IPS DF 4.7 (cell line): ENCODE results near the gene EFNB2.

Experiments used
- DNase-seq: peaks from one replicate; pipeline ENCODE4 v3.0.0-alpha.2; 2013; ENCODE audit warnings: low spot score; ENCODE audit errors: extremely low read depth

Gene EFNB2

DNA sequence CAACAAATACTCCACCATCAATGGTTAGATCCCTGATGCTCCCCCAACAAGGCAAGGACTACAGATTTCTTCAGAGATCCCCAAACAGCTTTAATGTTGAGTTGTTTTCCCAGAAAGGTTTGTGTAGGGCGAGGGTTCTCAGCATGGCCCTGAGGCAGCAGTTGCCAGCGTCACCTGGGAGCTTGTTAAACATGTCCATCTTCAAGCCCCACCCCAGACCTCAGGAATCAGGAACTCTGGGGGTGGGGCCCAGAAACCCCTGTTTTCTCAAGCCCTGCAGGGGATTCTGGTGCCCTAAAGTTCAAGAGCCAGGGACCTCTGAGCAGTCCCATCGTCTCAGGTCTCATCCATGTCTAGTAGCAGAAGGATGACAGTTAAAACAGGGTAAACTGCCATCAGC is 9.6 kb downstream of the EFNB2 start:
- DNase-seq, result no peak

DNA sequence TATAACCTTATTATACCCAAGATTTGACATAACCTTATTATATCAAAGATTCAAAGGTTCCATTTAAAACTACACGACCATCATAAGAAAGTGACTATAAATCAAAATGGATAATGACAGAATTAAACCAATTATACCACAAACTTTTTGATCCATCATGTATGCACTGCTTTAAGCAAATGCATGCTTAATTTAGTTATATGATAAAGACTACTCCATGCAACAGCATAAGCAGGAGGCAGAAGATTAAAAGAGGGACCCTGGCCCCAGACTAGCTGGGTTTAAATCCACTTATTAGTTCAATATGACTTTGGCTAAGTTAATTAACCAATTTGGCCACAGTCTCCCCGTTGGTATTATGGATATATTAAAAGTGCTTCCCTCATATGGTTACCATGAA is 11.4 kb downstream of the EFNB2 start:
- no peak for DNase-seq

DNA sequence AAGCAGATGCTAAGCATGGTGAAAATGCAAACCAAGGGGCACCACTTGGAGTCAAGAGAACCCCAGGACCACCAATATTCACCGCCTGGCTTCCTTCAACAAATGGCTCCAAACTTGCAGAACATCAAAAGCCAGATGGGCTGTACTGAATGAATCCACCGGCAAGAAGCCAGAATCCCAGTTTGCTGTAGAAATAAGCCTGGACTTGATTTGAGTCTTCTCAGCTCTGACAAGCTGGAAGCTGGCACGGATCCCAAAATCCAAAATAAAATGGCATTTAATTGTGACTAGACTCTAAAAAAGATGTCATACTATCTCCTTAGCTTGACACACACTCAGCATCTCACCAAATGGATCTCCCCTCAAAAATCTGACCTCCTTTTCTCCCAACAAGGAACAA is 11.9 kb downstream of the EFNB2 start:
- no peak for DNase-seq

DNA sequence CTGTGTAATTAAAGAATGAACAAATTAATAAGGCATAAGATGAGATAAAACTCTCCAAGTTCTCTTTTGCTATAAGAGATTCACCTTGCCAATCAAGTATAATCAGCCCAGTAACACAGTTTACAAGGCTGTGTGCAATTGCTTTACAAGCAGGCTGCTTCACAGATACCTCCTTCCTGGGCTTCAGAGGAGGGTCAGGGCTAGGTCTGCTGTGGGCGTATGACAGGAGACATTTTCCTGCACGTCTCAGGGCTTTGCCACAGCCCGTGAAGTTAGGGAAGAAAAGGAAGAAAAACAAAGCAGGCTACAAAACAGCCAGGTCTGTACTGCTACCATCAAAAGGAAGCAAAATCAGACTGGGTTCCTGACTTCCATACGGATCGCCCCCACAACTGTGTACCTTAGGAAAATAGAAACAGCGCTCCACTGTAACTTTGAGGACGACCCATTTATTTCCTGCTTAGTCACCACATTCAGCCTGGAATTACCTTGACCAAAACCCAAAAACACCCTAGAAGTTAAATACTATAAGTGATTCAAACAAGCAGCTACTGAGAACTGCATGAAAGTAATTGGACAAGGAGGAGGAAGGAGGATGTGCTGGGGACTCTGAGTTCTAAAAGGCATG is 12.4 kb downstream of the EFNB2 start:
- DNase-seq, result no peak

DNA sequence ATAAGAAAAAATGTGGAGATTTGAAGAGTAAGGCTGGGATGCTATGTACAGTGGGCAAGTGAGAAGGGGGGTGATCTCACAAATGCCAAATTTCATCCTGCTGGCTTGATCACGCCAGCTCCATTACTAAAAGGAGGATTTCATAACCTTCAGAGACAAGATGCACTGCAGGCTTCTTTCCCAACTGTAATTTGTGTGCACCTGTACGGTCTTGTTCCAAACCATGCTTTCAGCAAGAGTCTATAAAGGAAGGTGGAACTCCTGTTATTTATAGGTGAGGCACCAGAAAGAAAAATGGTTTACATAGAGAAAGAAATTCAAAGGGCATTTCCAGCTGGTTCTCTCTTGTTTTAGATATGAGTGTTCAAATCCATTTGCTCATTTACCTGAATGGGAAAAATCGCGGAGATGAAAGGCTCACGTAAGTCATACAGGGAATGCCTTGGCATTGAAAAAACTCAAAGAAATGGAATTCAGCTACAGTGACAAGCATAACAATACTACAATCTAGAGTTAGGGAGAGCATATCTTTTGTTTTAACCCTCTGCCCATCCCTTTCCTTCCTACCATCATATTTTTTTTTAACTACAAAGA is 13.3 kb downstream of the EFNB2 start:
- no peak for DNase-seq

DNA sequence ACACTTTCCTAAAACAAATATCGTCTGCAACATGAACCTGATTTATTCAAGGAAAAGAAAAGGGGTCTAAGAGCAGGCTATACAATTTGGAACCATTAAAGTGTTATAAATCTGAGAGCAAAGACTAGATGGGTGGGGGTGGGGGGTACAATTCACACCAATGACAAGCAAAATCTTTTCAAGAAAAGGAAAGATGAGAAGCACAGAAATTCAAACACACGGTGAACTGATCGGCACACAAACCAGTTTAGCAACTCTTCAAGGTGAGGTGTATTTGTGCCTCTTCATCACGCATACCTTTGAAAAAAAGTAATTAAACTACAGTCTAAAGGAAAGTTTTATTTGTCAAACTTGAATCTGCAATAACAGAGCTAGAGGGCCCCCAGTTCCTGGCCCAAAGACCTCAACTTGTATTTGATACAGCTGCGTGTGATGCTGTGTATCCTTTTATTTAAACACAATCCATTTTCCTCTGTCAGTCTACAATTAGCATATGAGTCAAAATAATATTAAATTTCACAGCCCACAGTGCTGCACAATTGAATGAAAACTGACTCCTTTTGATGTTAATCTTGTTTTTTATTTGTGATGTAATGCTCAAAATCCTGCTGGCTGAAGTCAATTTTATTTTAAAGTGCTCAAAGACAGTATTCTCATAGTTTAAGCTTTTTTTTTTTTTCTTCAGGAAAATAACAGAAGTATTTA is 14.2 kb downstream of the EFNB2 start:
- DNase-seq, result no peak

DNA sequence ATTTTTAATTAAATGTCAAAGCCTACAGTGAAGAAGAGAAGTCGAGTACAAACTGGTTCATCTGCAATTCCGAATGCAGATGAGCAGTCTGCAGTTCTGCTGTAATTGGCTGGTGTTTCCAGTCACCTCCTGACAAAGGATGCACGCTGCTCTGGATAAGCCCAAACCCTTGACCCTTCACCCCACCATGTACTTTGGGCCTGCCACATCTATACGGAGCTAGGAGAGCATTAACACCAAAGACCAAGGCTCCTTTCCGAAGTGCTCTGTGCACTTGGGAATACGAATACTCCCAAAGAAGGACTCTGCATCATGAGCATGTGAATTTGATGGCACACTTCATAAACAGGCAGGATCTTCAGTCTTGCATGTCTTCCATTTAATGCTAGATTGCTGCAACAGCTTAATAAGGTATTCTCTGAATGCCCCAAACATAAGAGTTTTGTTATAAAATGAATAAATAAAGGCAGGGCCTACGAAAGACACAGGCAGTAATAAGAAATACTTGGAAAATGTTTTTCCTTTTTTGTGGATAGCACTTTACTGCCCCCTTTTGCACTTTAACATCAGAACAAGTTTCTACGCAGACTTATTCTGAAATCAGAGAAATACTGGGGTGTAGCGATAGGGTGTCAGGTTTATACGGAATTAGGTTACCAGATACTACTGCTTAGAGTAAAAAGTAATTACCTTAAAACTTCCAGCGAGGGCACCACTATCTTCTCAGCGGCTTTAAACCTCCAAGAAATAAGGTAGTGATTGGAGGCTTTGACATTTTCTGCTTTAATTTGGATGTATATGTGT is 15.0 kb downstream of the EFNB2 start:
- no peak for DNase-seq

DNA sequence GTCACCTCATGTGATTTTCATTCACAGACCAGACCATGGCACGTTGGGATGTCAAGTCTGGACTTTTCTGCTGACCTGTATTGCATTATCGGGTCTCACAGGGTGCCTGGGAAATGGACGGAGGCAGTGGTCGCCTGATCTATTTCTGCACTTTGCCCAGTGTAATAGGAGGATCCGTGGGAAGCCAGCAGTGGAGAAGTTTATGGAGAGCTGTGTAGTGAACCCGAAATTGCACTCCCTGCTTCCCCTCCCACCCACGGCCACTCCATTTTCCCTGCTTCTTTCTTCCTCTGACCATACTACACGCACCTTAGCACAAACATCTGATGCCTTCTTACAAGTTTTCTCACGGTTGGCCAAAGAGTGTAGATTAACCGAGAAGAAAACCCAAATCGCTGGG is 16.9 kb downstream of the EFNB2 start:
- DNase-seq, result no peak

DNA sequence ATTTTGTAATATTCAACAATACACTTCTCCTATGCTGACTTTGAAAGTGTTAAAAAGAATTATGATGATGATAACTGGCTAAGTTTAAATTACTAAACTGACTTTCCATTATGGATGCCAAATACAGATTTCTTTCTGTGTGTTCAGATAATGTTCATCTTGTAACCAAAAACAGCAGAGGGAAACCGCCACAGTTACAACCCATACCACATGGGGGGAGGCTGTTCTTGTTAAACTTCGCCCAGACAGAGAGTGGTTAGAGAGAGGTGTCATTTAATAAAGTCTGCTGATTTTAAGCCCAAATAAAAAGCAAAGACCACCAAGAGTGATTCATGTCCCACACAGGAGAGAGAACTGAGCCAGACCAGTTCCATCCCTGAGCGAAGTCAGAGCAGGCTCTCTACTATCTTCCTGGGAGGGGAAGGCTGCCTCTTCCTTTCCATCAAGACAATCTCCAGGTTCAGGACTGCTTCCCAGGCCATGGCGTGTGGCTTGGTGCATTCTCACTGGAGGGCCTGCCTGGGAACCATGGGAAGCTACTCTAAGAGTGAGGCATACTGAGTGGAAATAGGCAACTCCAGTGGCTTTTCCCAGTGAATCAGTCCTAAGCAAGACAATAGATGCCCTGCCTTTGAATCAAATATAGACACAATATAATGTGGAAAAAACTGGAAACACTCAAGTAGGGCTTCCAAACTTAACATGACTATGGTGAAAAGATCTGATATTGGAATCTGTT is 18.2 kb downstream of the EFNB2 start:
- DNase-seq, result no peak

DNA sequence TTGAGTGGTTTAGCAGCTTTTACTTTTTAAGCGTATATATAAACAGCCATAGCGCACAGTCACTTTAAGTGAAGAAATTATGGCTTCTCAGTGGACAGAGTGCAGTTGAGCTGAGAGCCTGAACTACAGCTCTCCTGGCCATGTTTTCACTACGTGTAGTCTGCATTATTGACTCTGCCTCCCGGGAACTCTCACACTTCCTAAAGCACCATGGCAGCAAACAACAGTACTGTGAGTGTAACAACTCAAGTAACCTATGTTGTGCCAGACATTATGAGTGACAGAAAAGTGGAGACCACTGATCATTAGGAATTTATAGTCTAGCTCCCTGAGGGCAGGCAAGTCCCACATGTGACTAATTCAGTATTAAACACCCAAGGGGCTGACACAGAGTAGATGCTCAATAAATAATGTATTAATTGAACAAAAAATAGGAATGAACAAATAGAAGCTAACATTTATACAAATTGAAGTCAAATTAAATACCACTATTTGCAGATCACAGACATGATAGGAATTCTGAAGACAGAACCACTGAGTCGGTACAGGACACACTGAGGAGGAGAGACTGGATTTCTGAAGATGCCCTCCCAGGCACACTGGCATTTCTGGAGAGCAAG is 19.7 kb downstream of the EFNB2 start:
- no peak for DNase-seq

DNA sequence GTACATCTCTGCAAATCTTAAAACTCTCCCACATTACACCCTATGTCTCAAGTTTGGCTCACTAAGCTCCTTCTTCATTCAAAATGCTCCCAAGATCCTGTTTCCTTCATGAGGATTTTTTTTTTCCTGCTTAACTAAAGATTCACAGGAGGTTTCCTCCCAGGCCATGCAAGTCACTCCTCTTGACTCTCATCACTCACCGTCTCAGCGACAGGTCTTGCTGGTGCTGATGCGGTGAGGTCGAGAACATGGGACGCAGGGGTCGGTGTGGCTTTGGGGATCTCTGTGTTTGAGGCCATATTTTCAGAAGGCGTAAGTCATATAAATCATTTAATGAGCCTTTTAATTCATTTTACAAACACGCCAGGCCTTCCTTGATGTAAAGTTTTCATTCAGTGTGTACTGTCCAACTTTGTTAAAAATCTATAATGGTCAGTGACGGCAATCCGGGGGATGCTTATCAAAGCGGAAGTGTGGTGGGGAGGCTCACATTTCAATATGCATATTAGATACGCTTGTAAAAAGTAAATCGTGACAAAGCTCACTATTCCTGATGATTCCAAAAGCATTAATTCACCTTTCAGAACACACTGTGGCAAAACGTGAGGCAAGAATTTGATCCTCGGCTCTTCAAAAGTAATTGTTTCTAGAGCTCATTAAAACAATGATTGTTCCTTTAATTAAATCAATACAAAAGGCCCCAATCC is 20.4 kb downstream of the EFNB2 start:
- no peak for DNase-seq

DNA sequence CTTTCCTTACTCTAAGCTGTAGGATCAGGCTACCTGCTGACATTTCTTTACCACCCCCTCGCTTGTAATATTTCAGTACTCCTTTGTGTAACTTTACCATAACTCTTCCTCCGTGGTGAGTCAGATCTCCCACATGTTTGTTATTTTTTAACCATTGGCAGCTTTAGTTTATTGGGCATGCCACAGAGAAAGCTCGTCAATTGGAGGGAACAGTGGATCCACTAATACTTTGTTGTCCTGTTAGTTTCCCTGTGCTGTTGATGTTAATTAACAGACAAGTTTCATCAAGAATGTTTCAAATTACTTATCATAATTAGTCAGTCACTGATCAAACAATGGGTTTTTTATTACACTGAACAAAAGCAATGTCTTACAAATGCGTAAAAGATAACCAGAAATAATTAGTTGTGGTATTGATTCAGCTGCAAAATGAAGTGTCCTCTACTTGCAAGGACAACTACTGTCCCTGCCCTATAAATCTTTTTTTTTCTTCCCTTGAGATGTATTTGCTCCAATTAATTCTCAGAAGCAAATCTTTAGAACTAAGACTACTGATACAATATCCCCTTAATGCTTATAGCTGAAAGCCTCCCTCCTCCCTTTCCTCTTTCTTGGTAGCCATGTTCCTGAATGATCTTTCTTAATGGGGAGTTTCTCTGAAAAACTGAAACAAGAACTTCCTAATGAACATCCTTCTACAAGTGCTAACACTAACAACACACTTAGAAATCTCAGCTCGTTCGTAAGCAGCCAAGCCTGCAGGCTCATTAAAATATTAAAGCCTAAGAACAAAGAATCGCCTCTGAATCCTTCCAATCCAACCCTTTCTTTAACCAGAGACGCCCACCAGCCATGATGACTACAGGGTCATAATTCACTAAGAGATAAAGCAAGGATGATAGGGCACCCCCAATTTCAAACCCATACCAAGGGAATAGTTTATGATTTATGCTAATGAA is 22.2 kb downstream of the EFNB2 start:
- no peak for DNase-seq

DNA sequence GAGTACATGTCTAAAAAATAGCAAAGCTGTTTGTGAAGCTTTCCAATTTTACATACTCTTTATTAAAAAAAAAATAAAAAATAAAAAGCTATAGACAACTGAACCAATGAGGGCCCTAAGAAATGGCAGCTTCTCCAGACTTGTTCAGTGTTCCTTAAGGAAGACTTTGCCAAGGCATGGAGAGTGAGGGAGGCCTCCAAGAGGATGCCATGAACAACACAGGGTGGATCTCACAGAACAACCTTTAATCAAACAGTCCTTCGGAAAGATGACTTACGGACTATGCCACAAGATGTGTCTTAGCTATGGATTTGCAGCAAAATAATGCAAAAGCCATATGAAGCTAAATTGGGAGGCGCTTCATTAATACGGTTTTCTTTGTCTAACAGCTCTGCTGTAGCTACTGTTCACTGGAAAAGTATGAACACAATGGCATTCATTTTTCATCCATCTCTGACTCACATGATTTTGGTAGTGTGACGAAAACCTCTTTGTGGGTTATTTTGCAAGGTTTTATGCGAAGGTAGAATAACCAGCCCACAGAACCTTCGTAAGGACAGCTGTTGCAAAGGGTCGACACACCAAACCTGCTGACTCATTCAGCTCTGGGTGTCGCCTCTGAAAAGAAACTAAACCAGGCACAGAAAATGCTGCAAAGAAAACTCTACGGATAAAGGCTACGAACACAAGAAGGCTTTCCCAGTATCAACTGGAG is 27.7 kb downstream of the EFNB2 start:
- no peak for DNase-seq

DNA sequence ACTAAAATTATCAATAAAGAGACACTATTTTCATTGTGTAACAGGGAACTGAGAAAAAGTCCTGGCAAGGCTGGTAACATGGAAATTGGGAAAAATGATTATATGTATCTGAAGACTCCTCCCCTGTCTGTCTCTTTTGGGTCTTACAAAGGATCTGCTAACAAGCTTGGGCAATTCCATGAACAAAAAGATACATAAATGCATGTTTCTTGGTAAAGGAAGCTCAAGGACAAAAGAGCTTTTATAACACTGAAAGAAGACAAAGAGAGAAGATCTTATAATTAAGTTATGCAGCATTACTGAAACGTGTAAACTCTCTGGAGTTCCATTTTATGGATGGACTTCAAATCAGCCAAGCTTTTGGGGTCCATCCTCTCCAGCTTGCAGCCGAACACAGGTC is 29.2 kb downstream of the EFNB2 start:
- DNase-seq, result no peak

DNA sequence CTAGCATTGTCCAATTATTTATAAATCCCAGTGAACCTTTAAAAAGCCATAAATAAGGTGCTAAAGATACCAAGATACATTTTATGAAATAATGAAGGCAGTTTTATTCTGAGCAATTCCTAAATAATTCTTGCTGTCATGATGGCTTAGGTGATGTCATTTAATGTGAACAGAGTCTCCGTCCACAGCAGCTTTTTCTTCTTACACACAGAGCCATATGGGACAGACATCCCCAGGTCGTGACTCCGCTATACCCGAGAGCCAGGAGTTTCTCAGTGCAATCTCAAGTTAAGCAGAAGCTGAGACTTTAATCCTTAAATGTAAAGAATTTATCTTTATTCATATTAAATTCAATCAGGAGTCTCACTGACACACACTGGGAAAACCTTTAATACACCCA is 29.7 kb downstream of the EFNB2 start:
- no peak for DNase-seq

DNA sequence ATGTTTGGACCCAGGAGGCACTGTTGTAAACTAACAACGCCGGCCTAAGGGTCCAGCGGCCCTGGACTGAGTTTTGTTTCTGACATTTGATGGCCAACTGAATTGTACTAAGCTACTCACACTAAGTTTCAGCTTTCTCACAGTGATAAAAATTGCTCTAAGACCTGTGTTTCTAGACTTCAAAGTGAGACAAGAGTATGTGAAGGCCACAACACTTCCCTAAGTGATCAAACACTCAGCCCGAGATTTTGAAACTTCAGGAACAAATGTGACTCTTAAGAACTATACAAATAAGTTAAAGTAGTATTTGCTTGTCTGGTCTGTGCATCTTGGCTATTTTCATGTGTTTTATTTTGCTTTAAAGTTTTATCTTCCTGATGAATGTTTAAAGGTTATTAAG is 30.2 kb downstream of the EFNB2 start:
- no peak for DNase-seq

DNA sequence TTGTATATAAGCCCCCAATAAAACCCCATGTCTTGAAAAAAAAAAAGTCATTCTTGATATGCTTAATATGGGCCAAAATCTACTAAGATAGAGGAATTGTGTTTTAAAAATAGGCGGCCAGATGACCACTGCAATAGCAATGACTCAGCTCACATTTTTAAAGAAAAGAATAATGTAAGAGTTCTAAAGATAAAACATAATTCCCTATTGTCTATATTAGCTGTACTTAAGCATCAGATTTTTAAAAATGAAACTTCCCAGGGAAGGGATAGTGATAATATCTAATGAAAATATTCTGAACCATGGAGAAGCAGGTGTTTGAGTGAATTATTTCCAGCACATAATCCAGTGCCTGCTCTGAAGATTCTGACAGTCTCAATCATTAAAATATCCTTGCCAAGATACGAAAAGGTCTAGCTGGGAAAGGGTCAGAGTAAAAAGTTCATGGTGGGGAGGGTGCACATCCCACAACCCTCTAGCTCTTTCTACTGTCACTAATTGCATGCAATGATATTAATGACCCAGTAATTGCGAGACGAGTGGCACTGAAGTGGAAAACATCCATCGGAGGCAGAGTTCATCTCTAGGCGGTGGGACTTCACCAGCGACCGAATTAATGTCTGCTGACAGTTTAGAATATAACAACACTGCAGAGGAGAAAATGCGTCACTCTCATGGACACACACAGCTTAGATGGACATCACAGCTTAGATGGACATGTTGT is 31.6 kb downstream of the EFNB2 start:
- no peak for DNase-seq

DNA sequence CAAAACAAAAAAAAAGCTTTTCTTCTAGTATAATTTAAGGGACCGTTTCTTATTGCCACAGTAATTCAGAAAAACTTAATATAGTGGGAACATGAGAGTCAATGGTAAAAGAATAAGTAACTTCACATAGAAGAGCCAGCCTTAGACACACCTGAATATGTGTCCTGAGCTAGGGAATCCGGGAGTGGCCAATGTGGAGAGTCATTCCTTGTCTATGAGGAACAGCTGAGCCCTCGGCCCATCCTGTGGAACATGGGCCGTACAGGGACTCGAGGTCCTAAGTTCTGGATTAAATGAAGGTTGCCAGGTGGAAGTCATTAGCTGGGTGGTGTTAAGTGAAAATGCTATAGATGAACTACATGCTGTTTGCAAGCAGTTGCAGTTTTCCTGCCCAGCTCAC is 32.2 kb downstream of the EFNB2 start:
- DNase-seq, result no peak
